ENCODE data around the gene SRGAP1.
"Not testable (repeated sequence)": the region's sequence is repeated elsewhere in the genome, so short reads cannot be mapped to it uniquely, and the experiment has no call there.

Gene SRGAP1

DNA sequence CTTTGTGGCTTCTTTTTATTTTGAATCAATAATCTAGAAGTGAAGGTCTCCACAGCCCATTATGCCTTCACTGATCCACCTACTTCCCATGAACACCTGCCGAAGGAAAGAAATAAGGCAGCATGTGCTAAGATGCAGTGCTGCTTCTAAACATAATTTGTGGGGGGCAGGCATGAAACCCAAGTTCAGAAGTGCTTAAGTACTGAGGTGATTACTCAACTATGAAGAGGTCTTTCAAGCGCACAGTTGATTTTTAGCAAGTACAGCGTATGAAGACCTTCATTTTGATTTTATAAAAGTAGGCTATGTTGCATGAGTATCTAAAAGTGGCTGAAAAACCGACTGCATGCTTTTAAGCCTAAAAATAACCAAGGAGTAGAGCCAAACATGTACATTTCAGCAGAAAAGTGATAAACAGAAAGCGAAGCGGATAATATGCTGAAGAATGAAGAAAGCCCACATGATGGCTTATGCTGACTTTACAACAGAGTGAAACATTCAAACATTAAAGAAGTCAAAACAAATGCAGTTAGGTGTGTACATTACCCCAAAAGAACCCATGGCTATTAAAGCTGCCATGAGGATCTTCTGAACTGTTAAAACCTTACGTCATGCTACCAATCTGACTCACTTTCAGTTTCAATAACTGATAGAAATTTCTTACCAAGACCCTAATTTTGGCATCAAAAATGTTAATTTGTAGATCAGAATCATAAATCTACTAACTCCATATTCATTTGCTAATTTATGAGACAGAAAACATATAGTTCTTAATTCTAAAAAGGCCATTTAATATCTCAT lies 348.3 kb downstream of the SRGAP1 start:
- no peak for DNase-seq

DNA sequence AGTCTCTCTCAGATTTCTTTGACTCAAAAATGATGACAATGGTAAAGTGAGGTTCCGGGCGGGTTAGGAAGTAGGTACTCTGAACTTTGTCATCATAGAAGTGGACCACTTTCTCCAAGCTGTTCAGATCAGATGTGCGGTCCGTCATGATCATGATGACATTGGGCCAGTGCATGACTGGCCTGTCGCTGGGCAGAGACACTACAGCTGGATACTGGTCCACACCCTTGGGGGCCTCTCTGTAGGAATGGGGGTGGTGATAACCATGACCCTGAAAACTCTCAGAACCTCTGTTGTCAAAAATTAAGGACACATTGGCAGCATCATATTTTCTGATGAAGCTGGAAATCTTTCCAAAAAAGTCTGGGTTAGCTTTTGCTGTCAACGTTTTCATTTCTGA lies 349.4 kb downstream of the SRGAP1 start:
- no peak for DNase-seq

DNA sequence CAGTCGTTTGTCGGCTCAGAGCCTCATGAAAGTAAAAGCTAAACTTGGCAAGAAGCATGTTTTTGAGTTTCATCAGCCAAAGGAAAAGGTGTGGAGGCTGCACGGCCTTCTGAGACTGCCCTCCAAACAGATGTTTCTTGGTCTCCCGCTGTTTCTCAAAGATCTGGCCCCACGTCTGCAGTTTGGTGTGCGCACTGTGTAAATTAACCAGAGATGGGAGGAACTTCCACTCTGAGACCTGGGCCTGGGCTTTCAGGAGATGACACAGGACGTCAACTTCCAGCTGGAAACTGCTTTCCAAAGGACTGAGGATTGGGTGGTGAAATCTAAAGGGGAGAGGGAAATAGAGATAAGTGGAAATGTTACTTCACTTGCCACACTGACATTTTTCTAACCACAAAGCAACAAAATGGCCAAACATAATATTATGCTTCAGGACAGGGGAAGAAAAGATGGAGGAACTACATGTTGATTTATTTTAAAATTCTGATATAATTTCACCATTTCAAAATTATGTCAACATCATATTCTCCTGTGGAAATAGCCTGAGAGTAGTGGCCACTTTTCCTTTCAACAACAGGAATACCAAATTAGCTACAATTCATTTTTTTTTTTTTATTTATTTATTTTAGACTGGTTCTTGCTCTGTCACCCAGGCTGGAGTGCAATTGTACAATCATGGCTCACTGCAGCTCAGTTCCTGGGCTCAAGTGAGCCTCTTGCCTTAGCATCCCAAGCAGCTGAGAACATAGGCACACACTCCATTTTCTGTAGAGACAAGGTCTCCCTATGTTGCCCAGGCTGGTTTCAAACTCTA lies 350.0 kb downstream of the SRGAP1 start:
- DNase-seq = no peak

DNA sequence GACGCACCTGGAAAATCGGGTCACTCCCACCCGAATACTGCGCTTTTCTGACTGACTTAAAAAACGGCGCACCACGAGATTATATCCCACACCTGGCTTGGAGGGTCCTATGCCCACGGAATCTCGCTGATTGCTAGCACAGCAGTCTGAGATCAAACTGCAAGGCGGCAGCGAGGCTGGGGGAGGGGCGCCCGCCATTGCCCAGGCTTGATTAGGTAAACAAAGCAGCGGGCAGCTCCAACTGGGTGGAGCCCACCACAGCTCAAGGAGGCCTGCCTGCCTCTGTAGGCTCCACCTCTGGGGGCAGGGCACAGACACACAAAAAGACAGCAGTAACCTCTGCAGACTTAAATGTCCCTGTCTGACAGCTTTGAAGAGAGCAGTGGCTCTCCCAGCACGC lies 351.3 kb downstream of the SRGAP1 start:
- not testable (repeated sequence) for DNase-seq

DNA sequence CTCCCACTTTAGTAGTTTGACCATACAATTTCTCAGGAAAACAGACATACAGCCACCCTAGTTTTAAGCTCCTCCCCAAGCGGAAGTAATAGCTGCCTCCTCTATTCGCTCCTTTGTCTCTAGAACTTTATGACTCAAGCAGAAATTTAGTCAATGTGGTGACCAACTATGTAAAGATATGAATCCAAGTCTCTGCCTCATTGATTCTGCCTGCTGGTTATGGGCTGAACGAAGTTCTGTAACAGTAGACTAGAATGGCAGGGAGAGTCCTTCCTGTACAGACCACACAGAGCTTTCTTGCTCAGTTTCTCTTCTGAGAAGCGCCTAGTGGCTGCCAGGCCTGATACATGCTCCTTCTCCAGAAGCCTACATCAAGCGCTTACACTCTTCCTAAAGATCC lies 358.5 kb downstream of the SRGAP1 start:
- DNase-seq = no peak

DNA sequence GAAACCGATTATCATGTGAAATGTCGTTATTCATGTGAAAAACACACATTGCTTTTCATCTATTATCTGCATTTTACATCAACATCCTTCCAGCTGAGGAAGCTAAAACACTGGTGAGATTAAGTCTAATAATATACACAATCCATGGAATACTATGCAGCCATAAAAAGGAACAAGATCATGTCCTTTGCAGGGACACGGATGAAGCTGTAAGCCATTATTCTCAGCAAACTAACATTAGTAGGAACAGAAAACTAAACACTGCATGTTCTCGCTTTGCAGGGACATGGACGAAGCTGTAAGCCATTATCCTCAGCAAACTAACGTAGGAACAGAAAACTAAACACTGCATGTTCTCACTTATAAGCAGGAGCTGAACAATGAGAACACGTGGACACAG lies 359.3 kb downstream of the SRGAP1 start:
- DNase-seq = no peak

DNA sequence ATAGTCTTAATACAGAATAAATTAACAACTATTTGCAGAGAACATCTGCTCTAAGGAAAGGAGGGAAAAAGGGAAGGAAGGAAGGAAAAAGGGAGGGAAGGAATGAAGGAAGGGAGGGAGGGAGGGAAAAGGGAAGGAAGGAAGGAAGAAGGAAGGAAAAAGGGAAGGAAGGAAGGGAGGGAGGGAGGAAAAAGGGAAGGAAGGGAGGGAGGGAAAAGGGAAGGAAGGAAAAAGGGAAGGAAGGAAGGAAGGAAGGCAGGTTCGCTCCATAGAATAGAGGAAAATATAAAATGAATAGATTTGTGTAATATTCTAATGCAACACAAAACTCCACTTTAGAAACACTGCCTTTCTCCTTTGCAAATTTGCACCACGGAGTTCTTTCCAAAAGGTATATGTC lies 361.0 kb downstream of the SRGAP1 start:
- DNase-seq = no peak

DNA sequence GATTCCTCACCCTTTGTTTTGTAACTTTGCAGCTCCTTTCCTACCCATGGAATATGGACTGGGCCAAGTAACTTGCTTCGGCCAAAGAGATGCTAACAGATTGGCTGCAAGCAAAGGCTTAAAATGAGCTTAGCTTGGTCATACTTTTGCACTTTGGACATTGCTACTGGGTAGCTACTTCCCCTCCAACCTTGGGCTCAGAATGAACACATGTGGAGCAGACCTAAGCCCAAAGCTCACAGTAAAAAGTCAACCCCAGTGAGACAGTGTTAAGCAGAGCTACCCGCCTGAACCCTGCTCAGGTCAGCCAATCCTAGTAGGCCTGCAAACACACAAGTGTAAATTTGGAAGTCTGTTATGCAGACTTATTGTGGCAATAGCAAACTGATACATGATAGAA lies 363.0 kb downstream of the SRGAP1 start:
- DNase-seq = no peak
